T47D (cell line): ENCODE data around the gene SPAG6.

Experiments
- DNase-seq, 2 experiments: peaks; one replicate each; pipeline versions ENCODE4 v3.0.0 to v3.0.0-alpha.2; 2011 to 2012; ENCODE audit warnings: low read depth in 1 of 2, low spot score in 1 of 2
- JUND ChIP-seq: IDR thresholded peaks from 2 replicates; pipeline ENCODE4 v1.6.1; 2012; ENCODE audit warnings: low read depth
- in situ Hi-C: cut with HindIII; loops from 2 replicates; pipeline ENCODE4 v1.10.0; 2016; ENCODE audit warnings: low sequenced_read_pairs, low pct_unique_long_range_greater_than_20kb

SPAG6 gene

DNA sequence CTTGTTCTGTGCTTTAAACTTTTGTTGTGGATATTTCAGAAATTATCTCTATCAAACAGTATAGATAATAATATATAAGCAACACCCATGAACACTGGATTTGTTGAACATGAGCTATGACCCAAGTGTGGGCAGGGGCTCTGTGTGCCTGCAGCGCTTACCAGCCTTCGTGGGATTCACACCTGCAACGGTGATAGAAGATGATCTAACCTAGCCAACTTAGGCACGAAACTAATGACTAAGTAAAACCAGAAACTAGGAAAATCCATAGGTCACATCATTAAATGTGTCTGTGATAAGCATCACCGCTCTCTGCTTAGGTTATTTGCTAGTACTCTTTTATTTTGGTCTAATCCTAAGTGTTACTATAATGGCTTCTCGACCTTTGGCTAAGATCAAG lies 18.0 kb downstream of the SPAG6 start:
- in situ Hi-C loops: no loop called here
- no peak for DNase-seq
- TF ChIP-seq JUND: no peak

DNA sequence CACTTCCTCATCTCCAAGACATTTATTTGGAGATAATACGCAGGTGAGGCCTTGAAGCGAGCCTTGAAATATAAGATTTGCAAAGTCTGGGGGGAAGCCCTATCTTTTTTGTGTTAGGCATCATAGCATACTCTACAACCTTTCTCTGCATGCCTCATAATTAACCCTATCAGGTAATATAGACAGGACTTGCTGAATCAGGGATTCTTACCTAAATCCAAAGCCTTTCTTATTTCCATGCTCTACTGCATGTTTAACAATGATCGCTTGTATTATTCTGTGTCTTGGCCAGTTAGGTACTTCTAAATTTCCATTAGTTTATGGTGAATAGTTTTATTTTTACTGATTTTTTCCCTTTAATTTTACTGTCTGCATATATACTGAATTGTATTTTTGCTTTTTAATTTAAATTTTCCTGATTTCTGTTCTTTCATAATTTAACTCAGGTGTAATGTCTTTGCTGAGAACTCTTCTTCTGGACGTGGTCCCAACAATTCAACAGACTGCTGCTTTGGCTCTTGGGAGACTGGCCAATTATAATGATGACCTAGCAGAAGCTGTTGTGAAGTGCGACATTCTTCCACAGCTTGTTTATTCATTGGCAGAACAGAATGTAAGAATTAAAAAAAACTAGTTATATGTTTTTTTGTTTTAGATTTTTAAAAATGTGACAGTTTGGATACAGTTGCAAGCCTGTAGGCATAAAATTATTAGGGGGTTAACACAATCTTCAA lies 19.3 kb downstream of the SPAG6 start:
- no peak for DNase-seq
- no peak for TF ChIP-seq JUND
- in situ Hi-C loops: no loop called here

DNA sequence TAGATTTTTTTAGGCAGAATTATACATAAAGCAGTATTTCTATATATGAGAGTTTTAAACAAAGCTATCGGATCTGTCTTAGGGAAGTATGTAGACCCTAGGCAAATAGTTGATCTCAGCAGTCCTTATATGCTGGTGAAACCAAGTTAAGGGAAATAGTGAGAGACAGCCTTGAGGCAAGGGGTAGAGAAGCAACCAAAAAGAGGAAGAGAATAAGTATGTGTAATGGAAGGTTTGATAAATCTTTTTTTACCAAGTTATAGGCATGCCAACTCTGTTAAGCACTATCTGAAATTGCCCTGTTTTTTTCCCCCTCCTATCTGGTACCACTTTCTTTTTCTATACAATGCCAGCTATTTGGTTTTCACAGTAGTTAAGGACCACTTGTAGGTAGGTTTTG lies 19.9 kb downstream of the SPAG6 start:
- in situ Hi-C loops: no loop called here
- DNase-seq: no peak
- TF ChIP-seq JUND: no peak

DNA sequence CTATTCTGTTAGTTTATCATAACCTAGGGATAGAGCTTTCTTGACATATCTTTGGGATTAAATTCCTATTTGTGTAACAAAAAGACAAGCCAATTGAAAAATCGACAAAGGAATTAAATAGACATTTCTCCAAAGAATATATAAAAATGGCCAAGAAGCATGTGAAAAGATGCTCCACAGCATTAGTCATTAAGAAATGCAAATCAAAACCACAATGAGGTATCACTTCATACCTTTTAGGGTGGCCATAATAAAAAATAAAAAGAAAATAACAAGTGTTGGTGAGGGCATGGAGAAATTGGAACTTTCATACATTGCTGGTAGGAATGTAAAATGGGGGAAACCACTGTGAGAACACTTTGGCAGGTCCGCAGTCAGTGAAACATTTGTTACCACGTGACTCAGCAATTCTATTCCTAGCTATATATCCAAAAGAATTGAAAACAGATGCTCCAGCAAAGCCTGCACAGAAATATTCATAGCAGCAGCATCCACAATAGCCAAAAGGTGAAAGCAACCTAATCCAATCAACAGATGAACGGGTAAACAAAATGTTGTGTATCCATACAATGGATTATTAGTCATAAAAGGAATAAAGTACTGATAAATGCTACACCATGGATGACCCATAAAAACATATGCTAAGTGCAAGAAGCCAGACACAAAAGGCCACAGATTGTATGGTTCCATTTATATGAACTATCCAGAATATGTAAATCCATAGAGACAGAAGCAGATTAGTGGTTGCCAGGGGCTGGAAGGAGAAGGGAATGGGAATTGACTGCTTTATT lies 20.5 kb downstream of the SPAG6 start:
- no peak for DNase-seq
- no peak for TF ChIP-seq JUND
- in situ Hi-C loops: no loop called here

DNA sequence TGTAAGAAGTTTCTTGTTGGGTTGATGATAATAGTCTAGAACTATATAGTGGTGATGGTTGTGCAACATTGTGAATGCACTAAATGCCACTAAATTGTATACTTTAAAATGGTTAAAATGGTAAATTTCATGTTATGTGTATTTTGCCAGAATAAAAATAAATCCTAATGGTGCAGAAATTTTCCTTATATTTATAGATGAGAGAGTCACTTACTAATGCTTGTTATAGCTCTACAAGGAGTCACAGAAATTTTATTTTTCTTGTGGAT lies 21.1 kb downstream of the SPAG6 start:
- in situ Hi-C loops: no loop called here
- no peak for TF ChIP-seq JUND
- no peak for DNase-seq

DNA sequence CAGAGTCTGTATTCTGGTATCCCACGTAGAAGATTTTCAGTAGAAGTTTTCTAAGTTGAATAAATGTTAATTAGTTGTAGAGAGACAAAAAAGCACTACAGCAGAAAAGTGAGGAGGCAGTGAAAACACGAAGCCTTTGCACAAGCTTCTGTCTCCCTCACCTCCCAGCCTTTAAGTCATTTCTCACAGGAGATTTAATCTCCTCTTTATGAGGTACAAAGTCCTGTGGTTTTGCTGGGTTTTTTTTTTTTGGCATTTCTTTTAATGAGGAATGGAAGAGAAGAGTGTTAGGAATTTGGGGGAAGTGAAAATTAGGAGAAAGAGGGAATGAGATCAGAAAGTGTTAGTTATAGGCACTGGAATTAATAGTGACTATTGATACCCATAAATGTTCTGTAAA lies 21.5 kb downstream of the SPAG6 start:
- in situ Hi-C loops: no loop called here
- DNase-seq: no peak
- no peak for TF ChIP-seq JUND

DNA sequence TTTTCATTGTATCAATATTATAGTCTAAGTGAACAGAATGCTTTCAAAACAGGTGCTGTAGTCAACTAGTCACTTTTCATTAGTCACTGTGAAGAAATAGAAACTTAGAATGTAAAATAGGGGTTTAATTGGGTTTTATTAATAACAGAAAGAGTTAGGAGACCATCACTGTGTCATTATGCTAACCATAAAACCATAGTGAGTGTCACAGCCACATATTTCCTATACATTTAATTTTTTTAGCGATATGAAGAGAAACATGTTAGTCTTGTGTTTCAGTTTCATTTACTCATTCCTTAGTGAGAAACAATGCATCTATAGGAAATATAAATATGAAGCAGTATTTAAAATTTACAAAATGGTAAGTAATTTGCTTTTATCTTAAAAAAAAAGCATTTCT lies 22.2 kb downstream of the SPAG6 start:
- no peak for DNase-seq
- no peak for TF ChIP-seq JUND
- in situ Hi-C loops: no loop called here

DNA sequence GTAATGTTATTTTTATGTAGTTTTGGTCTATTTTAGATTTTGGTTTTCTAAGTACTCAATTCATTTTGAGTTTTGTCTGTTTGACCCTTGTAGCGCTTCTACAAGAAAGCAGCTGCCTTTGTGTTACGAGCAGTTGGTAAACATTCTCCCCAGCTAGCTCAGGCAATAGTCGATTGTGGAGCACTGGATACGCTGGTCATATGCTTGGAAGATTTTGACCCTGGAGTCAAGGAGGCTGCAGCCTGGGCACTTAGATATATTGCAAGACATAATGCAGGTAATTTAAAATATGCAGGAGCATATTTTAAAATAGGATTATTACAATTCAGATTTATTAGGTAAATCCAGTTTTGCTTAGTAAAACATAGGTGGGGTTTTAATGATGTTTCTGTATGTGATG lies 23.1 kb downstream of the SPAG6 start:
- in situ Hi-C loops: no loop called here
- no peak for TF ChIP-seq JUND
- no peak for DNase-seq

DNA sequence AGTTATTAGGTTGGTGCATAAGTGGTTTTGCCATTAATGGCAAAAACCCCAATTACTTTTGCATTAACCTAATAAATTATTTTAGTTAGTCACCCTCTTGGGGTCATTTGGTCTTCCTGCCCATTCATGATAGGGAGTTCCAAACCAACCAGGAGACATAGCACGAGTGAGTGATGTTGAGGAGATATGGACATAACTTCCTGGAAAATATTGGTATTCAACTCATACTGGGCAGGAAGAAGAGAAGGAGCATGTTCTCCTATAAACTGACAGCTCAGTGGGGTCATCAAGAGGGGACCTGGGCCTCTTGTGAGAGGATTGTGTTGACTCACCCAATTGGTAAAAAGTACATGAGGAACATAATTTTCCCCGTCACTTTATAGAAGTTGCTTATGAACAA lies 23.7 kb downstream of the SPAG6 start:
- in situ Hi-C loops: no loop called here
- TF ChIP-seq JUND: no peak

DNA sequence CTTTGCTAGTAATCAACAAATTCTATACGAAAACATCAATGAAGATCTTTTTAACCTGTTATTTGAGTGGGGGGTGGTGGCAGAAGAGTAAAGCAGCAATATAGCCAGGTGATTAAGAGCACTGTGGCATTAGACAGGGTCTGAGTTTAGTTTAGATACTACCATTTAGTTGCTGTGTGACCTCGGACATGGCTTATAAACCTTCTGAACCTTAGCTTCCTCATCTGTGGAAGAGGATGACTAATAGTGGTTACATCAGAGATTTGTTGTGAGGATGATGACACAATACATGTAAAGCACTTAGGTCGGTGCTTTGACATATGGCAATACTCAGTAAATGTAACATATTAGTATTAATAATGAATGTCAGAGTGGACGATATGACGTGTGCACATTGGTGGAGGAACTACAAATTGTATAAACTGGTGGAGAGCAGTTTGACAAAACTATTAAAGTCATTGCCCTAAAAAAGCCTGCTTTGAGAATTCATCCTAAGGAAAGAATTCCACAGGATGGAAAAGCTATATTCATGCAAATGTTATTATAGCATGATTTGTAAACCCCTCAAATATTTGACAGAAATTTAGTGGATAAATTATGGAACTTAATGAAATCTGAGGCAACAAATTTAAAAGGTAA lies 24.3 kb downstream of the SPAG6 start:
- DNase-seq: no peak
- TF ChIP-seq JUND: no peak

More for the DNA sequence above, 23.7 kb downstream of the SPAG6 start:
- no peak for DNase-seq

DNA sequence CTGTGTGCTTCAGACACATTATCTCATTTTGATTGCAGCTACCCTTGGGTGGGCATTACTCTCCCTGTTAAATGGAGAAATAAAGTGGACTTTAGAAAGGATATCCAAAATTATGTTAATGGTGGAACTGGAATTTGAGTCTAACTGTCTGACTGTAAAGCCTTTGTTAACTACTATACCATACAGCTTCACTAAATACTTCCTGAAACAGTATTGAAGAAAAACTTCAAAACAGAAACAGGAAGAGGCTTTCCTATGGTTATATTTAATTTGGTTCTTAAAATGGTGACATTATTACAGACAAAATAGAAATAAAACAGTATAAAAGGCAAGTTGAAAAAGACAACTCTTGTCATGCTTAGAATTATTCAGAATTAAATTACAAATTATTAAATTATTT lies 25.0 kb downstream of the SPAG6 start:
- TF ChIP-seq JUND: no peak
- in situ Hi-C loops: no loop called here
- no peak for DNase-seq

More for the DNA sequence above, 24.3 kb downstream of the SPAG6 start:
- in situ Hi-C loops: no loop called here

DNA sequence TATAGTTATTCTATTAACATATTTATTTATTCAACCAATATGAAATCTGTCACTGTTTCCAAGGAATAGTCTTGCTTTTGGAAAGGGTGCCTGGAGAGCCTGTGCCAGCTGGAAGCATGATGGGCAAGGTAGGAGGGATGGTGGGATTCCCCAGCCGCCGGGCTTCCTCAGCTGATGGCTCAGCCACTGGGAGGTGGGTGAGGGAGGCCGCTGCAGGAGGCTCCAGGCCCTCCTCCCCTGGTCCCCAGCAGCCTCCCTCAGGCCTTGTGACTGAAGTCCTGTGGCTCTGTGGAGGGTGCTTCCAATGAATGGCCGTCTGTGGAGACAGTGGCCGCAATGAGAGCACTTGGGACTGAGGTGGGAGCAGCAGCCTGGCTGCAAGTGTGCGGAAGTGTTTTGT lies 27.0 kb downstream of the SPAG6 start:
- in situ Hi-C loops: no loop called here
- no peak for TF ChIP-seq JUND
- no peak for DNase-seq

DNA sequence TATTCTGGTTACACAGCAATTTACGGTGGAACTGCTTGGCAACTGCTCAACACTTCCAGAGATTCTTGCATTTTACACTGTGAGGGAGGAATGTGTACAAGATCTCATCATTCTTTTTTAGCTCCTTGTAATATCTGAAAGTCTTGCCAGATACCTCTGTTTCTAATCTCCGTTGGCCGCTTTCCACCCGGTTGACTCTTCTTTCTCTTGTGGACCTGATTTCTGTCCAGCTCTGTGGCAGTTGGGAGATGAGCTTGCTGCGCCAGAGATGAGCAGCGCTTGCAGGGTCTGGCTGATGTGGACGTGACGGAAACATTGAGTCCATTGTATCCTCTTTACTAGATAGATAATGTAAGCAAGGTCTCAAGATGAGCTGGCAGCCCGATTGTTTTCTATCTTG lies 27.6 kb downstream of the SPAG6 start:
- in situ Hi-C loops: no loop called here
- no peak for DNase-seq
- TF ChIP-seq JUND: no peak
